Superior temporal gyrus (tissue), 1 donor: ENCODE data around the gene CACNA1B.
"Not testable (repeated sequence)": the region's sequence is repeated elsewhere in the genome, so short reads cannot be mapped to it uniquely, and the experiment has no call there.

Experiments
- DNase-seq: peaks from one replicate; pipeline ENCODE4 v3.0.0-alpha.2; 2016; ENCODE audit errors: extremely low spot score

CACNA1B gene

DNA sequence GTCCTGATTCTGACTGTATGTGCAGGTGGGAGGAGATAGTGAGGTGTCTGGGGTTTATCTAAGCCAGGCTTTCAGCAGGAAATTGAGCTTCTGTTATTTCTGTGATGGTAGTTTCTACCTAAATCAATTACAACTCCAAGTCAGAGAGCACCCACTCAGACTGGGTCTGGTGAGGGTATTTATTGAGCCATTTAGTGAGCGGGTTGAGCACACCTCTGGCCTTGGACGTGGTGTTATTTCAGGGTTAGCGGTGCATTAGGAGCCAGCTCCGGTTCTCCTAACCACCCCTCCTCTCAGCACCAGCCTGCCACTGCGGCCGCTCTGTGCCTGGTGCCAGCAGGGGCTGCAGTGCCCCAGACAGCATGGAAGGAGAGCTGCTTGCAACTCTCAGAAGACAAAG, 238.9 kb downstream of the CACNA1B start:
- no peak for DNase-seq

GRCh38 chr9:138117101-138117750, 239.6 kb downstream of the CACNA1B start:
- DNase-seq, result no peak

- DNase-seq, result no peak
Observed at GRCh38 chr9:138117836-138118235, 240.3 kb downstream of the CACNA1B start.

- no peak for DNase-seq
Observed at GRCh38 chr9:138118601-138119071, 241.1 kb downstream of the CACNA1B start.

- DNase-seq, result no peak
Observed at GRCh38 chr9:138119202-138120027, 241.8 kb downstream of the CACNA1B start.

DNA sequence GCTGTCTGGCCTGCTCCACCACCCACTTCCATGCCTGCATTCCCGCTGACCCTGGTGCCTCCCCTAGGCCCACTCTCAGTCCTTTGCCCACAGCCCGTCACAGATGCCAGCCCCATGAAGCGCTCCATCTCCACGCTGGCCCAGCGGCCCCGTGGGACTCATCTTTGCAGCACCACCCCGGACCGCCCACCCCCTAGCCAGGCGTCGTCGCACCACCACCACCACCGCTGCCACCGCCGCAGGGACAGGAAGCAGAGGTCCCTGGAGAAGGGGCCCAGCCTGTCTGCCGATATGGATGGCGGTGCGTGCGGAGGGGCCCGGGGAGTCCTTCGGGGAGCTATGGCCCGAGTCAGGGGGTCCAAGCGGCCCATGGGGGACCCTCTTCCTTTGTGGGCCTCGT, 242.5 kb downstream of the CACNA1B start:
- no peak for DNase-seq

DNA sequence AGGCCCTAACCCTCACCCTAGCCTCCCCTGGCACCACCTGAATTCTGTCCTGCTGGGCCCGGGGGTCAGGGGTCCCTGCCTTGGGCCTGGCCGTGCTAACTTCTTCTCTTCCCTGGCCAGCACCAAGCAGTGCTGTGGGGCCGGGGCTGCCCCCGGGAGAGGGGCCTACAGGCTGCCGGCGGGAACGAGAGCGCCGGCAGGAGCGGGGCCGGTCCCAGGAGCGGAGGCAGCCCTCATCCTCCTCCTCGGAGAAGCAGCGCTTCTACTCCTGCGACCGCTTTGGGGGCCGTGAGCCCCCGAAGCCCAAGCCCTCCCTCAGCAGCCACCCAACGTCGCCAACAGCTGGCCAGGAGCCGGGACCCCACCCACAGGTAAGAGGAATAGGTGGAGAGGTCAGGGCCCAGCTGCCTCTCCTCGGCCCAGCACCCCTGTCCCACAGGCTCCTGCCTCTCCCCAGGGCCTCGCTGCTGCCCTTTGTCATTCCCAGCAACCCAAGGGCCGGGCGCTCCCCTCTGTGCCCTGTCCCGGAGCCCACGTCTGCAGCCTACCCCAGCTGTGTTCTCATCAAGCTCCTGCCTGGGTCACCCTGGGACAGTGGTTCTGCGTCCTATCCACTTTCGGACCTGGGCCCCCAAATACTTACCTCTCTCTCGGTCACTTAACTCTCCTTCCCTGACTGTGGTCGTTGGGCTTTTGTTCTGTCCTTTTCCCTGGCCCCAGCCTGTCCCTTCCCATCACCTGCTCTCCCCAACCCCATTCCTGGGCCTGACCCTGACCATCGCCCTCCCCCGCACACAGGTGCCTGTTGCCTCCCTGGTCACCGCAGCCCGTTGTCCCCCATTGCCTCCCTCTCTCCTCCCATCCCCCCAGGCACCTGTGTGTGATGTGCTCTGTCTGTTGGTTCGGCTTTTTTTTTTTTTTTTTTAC, 243.2 kb downstream of the CACNA1B start:
- no peak for DNase-seq

DNA sequence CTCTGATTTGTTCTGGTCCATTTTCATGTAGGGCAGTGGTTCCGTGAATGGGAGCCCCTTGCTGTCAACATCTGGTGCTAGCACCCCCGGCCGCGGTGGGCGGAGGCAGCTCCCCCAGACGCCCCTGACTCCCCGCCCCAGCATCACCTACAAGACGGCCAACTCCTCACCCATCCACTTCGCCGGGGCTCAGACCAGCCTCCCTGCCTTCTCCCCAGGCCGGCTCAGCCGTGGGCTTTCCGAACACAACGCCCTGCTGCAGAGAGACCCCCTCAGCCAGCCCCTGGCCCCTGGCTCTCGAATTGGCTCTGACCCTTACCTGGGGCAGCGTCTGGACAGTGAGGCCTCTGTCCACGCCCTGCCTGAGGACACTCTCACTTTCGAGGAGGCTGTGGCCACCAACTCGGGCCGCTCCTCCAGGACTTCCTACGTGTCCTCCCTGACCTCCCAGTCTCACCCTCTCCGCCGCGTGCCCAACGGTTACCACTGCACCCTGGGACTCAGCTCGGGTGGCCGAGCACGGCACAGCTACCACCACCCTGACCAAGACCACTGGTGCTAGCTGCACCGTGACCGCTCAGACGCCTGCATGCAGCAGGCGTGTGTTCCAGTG, 244.0 kb downstream of the CACNA1B start:
- no peak for DNase-seq

- no peak for DNase-seq
Observed at GRCh38 chr9:138122201-138122600, 244.6 kb downstream of the CACNA1B start.

GRCh38 chr9:138122676-138123075, 245.1 kb downstream of the CACNA1B start:
- DNase-seq, result no peak

- no peak for DNase-seq
Observed at GRCh38 chr9:138123086-138123485, 245.5 kb downstream of the CACNA1B start.

DNA sequence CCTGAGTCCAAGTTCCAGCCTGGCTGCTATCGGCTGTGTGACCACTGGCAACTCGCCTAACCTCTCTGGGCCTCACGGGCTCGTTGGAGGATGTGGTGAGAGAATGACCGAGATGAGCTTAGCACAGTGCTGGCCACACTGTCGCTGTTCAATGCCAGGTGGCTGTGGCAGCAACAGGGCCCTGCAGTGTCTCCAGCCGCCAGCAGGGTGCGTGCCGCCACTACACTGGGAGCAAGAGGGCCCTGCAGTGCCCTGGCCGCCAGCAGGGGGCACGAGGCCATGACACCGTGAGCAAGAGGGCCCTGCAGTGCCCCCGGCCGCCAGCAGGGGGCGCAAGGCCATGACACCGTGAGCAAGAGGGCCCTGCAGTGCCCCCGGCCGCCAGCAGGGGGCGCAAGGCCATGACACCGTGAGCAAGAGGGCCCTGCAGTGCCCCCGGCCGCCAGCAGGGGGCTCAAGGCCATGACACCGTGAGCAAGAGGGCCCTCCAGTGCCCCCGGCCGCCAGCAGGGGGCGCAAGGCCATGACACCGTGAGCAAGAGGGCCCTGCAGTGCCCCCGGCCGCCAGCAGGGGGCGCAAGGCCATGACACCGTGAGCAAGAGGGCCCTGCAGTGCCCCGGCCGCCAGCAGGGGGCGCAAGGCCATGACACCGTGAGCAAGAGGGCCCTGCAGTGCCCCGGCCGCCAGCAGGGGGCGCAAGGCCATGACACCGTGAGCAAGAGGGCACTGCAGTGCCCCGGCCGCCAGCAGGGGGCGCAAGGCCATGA, 248.7 kb downstream of the CACNA1B start:
- not testable (repeated sequence) for DNase-seq

DNA sequence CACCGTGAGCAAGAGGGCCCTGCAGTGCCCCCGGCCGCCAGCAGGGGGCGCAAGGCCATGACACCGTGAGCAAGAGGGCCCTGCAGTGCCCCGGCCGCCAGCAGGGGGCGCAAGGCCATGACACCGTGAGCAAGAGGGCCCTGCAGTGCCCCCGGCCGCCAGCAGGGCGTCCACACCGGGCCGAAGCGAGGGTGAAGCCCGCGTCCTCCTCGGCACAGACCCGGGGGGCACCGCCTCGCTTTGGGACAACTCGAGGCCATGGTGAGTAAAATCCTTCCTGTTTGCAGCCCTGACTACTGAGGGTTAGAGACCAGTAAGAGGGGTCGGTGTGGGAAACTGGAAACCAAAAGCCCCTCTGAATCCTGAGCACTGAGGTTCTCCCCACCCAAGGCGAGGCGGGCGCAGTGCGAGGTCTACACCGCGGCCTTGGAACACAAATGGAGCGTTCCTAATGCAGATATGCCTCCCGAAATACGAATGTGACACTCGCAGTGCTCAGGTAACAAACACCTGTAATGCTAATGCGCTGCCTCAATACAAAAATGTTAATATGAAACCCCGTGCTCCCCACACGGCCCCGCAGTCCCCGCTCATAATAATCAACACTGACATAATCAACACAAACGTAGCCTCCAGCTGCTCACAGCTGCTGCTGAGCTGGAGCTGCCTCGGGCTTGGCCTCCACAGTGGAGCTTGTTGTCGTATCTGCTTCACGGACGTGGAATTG, 249.4 kb downstream of the CACNA1B start:
- DNase-seq, result not testable (repeated sequence)

GRCh38 chr9:138128027-138128426, 250.4 kb downstream of the CACNA1B start:
- DNase-seq, result not testable (repeated sequence)

DNA sequence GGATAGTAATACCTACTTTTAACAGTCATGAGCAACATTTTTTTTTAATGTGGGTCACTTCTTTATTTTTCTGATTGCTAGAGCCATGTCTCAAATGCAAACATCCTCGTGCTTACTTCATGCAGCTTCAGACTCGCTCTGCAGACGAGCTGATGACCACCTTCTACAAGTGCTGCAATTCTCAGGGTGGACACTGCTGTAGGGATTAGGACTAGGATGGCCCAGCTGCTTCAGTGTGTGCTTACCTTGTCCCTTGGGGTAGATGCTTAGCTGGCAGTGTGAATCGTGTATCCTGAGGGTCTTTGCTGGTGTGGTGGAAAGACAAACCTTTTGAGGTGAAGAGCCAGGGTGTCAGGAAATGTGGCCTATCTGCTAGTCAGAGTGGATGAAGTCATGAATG, 251.7 kb downstream of the CACNA1B start:
- DNase-seq, result not testable (repeated sequence)

DNA sequence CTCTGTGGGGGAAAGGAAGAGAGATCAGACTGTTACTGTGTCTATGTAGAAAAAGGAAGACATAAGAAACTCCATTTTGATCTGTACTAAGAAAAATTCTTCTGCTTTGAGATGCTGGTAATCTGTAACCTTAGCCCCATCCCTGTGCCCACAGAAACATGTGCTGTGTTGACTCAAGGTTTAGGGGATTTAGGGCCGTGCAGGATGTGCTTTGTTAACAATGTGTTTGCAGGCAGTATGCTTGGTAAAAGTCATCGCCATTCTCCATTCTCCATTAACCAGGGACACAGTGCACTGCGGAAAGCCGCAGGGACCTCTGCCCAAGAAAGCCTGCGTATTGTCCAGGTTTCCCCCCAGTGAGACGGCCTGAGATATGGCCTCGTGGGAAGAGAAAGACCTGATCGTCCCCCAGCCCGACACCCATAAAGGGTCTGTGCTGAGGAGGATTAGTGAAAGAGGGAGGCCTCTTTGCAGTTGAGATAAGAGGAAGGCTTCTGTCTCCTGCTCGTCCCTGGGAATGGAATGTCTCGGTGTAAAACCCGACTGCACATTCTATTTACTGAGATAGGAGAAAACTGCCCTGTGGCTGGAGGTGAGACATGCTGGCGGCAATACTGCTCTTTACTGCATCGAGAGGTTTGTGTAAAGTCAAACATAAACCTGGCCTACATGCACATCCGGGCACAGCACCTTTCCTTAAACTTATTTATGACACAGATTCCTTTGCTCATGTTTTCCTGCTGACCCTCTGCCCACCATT, 255.5 kb downstream of the CACNA1B start:
- DNase-seq, result not testable (repeated sequence)

DNA sequence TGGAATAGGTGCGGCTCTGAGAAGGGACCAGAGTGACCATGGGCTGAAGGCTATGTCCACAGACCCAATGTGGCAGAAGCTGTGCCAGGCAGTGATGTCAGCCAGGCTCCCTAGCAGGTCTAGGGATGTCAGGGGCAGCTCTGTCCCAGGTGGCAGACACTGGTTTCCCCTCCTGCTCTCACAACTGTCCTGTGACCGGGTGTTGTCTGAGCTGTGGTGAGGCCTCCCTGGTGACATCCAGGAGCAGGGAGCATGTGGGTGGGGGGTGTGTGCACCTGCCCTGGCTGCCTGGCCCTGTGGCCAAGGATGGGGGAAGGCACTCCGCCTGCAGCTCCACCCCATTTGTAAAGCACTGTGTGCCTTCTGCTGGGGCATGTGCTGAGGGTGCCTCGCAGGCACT, 257.0 kb downstream of the CACNA1B start:
- DNase-seq, result not testable (repeated sequence)

DNA sequence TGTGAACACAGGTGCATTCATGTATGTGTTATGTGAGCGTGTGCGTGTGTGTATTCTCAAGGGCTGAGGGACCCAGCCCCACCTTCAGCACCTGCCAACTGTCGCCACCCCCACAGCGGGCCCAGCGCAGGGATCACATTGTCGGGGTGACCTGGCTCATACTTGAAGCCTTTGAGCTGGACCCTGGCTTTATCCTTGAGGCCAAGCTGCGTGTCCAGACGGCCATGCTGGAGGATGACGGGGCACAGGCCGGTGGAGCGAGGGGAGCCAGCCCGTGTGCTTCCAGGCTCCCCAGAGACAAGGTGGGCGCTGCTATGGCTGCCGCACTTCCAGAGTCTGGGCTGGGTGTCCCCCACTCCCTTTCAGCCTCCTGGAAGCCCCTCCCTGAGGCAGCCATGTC, 261.5 kb downstream of the CACNA1B start:
- not testable (repeated sequence) for DNase-seq

- not testable (repeated sequence) for DNase-seq
Observed at GRCh38 chr9:138140980-138141379, 263.4 kb downstream of the CACNA1B start.
